ENCODE results near the gene PACC1.

DNA sequence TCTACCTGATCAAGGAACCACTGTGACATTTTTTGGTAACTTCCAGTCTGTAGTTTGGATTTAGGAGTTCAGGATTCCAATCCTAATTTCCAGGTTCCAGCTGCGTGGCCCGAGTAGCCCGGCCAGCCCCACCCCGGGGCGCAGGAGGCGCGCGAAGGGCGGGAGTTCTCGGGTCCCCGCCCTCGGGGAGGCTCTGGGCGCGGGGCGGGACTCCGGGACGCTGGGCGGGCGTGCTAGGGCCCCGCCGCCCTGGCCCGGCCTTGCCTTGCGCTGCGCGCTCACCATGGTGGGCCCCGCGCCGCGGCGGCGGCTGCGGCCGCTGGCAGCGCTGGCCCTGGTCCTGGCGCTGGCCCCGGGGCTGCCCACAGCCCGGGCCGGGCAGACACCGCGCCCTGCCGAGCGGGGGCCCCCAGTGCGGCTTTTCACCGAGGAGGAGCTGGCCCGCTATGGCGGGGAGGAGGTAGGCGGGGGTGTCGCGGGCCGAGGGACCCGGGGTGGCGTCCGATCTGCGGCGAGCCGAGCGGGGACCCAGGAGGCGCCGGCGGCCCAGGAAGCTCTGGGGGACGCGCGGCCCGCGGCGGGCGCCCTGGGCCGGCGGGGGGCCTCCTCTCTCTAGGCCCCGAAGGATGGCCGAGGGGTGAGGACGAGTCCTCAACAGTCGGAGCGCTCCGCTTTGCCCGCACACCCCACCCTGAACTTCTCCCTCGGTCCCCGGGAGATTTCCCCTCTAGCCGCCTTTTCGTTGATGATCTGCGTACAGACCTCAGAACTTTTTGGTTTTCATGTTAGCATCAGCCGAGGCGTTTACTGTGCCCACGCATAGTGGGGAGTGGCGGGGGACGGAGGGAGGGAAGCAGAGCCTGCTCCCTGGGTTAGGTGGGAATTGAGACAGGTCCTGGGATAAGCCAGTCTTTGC lies 18.2 kb upstream of the PACC1 start, which contains the start of gene NENF:
- TF ChIP-seq, protein P1, sequence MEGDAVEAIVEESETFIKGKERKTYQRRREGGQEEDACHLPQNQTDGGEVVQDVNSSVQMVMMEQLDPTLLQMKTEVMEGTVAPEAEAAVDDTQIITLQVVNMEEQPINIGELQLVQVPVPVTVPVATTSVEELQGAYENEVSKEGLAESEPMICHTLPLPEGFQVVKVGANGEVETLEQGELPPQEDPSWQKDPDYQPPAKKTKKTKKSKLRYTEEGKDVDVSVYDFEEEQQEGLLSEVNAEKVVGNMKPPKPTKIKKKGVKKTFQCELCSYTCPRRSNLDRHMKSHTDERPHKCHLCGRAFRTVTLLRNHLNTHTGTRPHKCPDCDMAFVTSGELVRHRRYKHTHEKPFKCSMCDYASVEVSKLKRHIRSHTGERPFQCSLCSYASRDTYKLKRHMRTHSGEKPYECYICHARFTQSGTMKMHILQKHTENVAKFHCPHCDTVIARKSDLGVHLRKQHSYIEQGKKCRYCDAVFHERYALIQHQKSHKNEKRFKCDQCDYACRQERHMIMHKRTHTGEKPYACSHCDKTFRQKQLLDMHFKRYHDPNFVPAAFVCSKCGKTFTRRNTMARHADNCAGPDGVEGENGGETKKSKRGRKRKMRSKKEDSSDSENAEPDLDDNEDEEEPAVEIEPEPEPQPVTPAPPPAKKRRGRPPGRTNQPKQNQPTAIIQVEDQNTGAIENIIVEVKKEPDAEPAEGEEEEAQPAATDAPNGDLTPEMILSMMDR (conservative IDR thresholded peaks at IDR 0.05): no peak
- TF ChIP-seq EZH2 (IDR thresholded peaks at IDR 0.05; ENCODE audit: low read depth): no peak
